ENCODE data around the gene SCAMP3.
"Not testable (repeated sequence)": the region's sequence is repeated elsewhere in the genome, so short reads cannot be mapped to it uniquely, and the experiment has no call there.

Gene SCAMP3

GRCh38 chr1:155261852-155262673 is at the start of gene SCAMP3:
SCAMP3 (minus strand) TSS chr1:155262360; CDS start chr1:155262151, 209 bp downstream.
- peak; percentile 81 for DNase-seq

- DNase-seq = no peak
Observed at GRCh38 chr1:155309423-155310021, 47.4 kb upstream of the SCAMP3 start.

- DNase-seq = peak; percentile 95
Observed at GRCh38 chr1:155308493-155309422, 46.6 kb upstream of the SCAMP3 start, which contains the start of gene FDPS. FDPS (plus strand) TSS chr1:155308866; CDS start chr1:155309790, 924 bp downstream.

GRCh38 chr1:155307247-155307740 is 45.1 kb upstream of the SCAMP3 start:
- no peak for DNase-seq

GRCh38 chr1:155305881-155306391 is 43.8 kb upstream of the SCAMP3 start:
- no peak for DNase-seq

GRCh38 chr1:155304558-155305063 is 42.5 kb upstream of the SCAMP3 start:
- no peak for DNase-seq

GRCh38 chr1:155301342-155301841 is 39.2 kb upstream of the SCAMP3 start, which contains the start of gene PKLR:
PKLR (minus strand) TSS chr1:155301438; CDS start chr1:155301395, 43 bp downstream.
- DNase-seq = no peak

GRCh38 chr1:155300553-155301329 is 38.6 kb upstream of the SCAMP3 start:
- no peak for DNase-seq

- DNase-seq = no peak
Observed at GRCh38 chr1:155300024-155300423, 37.9 kb upstream of the SCAMP3 start.

GRCh38 chr1:155297384-155297783 is 35.2 kb upstream of the SCAMP3 start:
- no peak for DNase-seq

- no peak for DNase-seq
Observed at GRCh38 chr1:155296661-155297060, 34.5 kb upstream of the SCAMP3 start.

- no peak for DNase-seq
Observed at GRCh38 chr1:155295942-155296267, 33.7 kb upstream of the SCAMP3 start.

- DNase-seq = no peak
Observed at GRCh38 chr1:155295183-155295941, 33.2 kb upstream of the SCAMP3 start.

- DNase-seq = no peak
Observed at GRCh38 chr1:155294520-155295182, 32.5 kb upstream of the SCAMP3 start.

GRCh38 chr1:155293086-155293749 is 31.1 kb upstream of the SCAMP3 start:
- DNase-seq = no peak

GRCh38 chr1:155291006-155291405 is 28.8 kb upstream of the SCAMP3 start:
- not testable (repeated sequence) for DNase-seq

- DNase-seq = no peak
Observed at GRCh38 chr1:155287987-155288543, 25.9 kb upstream of the SCAMP3 start.

- DNase-seq = no peak
Observed at GRCh38 chr1:155286544-155286943, 24.4 kb upstream of the SCAMP3 start.

GRCh38 chr1:155285631-155286044 is 23.5 kb upstream of the SCAMP3 start:
- DNase-seq = no peak
